SK-N-SH (cell line): Measurements from ENCODE around the gene SAG. TPM values are rescaled to one million over a fixed set of nuclear protein-coding genes. Genes with fewer than 3 reads are reported as not detected.

ENCODE experiments used
- CTCF ChIA-PET: fragments of 300-600, 350-600 bp; formaldehyde crosslinking; extraction: SDS; loops from one replicate; lab custom pipeline; 2021; lab: Yijun Ruan, JAX
- POLR2A ChIA-PET: fragments of 350-600 bp; sonication (Branson Sonifier 250); formaldehyde crosslinking; extraction: SDS; loops from one replicate; lab custom pipeline; 2020; ENCODE audit warnings: antibody characterized with exemption, inconsistent platforms; lab: Yijun Ruan, JAX
- DNase-seq: peaks from one replicate; pipeline ENCODE4 v3.0.0; 2012
- H2AFZ ChIP-seq: fragments of 200-600 bp; sonication (generic); 2 replicates; pipeline ENCODE4 v1.8.1; 2016; ENCODE audit warnings: antibody characterized with exemption, mild to moderate bottlenecking, low read depth
- H3F3A ChIP-seq: fragments of 200-600 bp; sonication (generic); replicated peaks from 2 replicates; pipeline ENCODE3; 2016; ENCODE audit warnings: antibody characterized with exemption, mild to moderate bottlenecking; ENCODE audit not compliant: insufficient read depth
- H3K27ac ChIP-seq, 2 experiments: fragments of 200-500 bp in 1 of 2; fragments of 200-600 bp in 1 of 2; sonication (Bioruptor generic) in 1 of 2; sonication (generic), shearing (Covaris generic) in 1 of 2; 2 replicates each; pipeline versions ENCODE4 v1.5.1 to v1.6.1; 2014 to 2016; ENCODE audit warnings: low read depth in 2 of 2, inconsistent platforms in 1 of 2, low read length in 1 of 2, mild to moderate bottlenecking in 1 of 2, mixed read lengths in 1 of 2
- H3K27me3 ChIP-seq: fragments of 200-600 bp; sonication (generic), shearing (Covaris generic); 2 replicates; pipeline ENCODE4 v1.6.1; 2016; ENCODE audit warnings: mixed run types; ENCODE audit not compliant: insufficient read depth
- H3K36me3 ChIP-seq, 2 experiments: fragments of 200-500 bp in 1 of 2; fragments of 200-600 bp in 1 of 2; sonication (Bioruptor generic) in 1 of 2; sonication (generic) in 1 of 2; replicated peaks in 1 of 2; 2 replicates each; pipeline versions ENCODE3 to v1.5.1; 2014 to 2016; ENCODE audit warnings: low read length in 1 of 2, mild to moderate bottlenecking in 1 of 2; ENCODE audit not compliant: insufficient read depth in 2 of 2, control insufficient read depth in 1 of 2
- H3K4me1 ChIP-seq, 2 experiments: fragments of 200-500 bp in 1 of 2; fragments of 200-600 bp in 1 of 2; sonication (Bioruptor generic) in 1 of 2; sonication (generic), shearing (Covaris generic) in 1 of 2; 2 replicates each; pipeline versions ENCODE4 v1.5.1 to v1.6.1; 2014 to 2016; ENCODE audit warnings: low read depth in 1 of 2, low read length in 1 of 2, mixed run types in 1 of 2; ENCODE audit not compliant: insufficient read depth in 2 of 2, control insufficient read depth in 1 of 2
- H3K4me2 ChIP-seq: fragments of 200-600 bp; sonication (generic), shearing (Covaris generic); 2 replicates; pipeline ENCODE4 v1.6.1; 2017; ENCODE audit warnings: mixed run types
- H3K4me3 ChIP-seq, 2 experiments: fragments of 200-500 bp in 1 of 2; fragments of 200-600 bp in 1 of 2; sonication (Bioruptor generic) in 1 of 2; sonication (generic), shearing (Covaris generic) in 1 of 2; 2 replicates each; pipeline versions ENCODE4 v1.5.1 to v1.8.1; 2014 to 2016; ENCODE audit warnings: low read depth in 2 of 2, inconsistent platforms in 1 of 2, low read length in 1 of 2, mild to moderate bottlenecking in 1 of 2, mixed read lengths in 1 of 2, moderate library complexity in 1 of 2
- H3K79me2 ChIP-seq: fragments of 200-600 bp; sonication (generic); 2 replicates; pipeline ENCODE4 v1.8.1; 2017; ENCODE audit warnings: mild to moderate bottlenecking; ENCODE audit not compliant: insufficient read depth
- H3K9ac ChIP-seq: fragments of 200-600 bp; sonication (generic); 2 replicates; pipeline ENCODE4 v1.6.1; 2017; ENCODE audit warnings: mixed run types
- H3K9me2 ChIP-seq: fragments of 200-600 bp; sonication (generic); 2 replicates; pipeline ENCODE4 v1.6.1; 2017; ENCODE audit warnings: mixed run types
- H3K9me3 ChIP-seq: fragments of 200-600 bp; sonication (generic); 2 replicates; pipeline ENCODE4 v1.6.1; 2017; ENCODE audit warnings: mixed run types, mild to moderate bottlenecking, moderate library complexity
- H4K20me1 ChIP-seq: fragments of 200-600 bp; sonication (generic); 2 replicates; pipeline ENCODE4 v1.6.1; 2017; ENCODE audit warnings: mild to moderate bottlenecking, mixed run types; ENCODE audit not compliant: insufficient read depth
- ELF1 ChIP-seq: IDR thresholded peaks from 2 replicates; pipeline ENCODE4 v1.4.0; 2012
- EP300 ChIP-seq, 2 experiments: IDR thresholded peaks; 2 replicates each; pipeline versions ENCODE4 v1.4.0 to v1.6.1; 2012; ENCODE audit warnings: borderline replicate concordance in 1 of 2, low read depth in 1 of 2, low read length in 1 of 2
- EZH2phosphoT487 ChIP-seq: fragments of 200-600 bp; sonication (generic); IDR thresholded peaks from 2 replicates; pipeline ENCODE4 v1.6.1; 2017; ENCODE audit warnings: low read depth, mixed run types, mild to moderate bottlenecking, antibody characterized with exemption, moderate library complexity, borderline replicate concordance
- FOSL2 ChIP-seq: IDR thresholded peaks from 2 replicates; pipeline ENCODE4 v1.4.0; 2012; ENCODE audit warnings: low read depth, mild to moderate bottlenecking, moderate library complexity, borderline replicate concordance
- FOXJ3 ChIP-seq: sonication (generic); formaldehyde crosslinking; IDR thresholded peaks from 2 replicates; pipeline ENCODE4 v1.5.1; 2020; ENCODE audit warnings: mild to moderate bottlenecking, missing genetic modification reagents
- GABPA ChIP-seq: IDR thresholded peaks from 2 replicates; pipeline ENCODE4 v1.4.0; 2012; ENCODE audit warnings: low read depth, mild to moderate bottlenecking
- GATA2 ChIP-seq: sonication (generic); formaldehyde crosslinking; IDR thresholded peaks from 2 replicates; pipeline ENCODE4 v1.5.0; 2020; ENCODE audit warnings: mild to moderate bottlenecking, missing genetic modification reagents
- JUND ChIP-seq: IDR thresholded peaks from 2 replicates; pipeline ENCODE4 v1.4.0; 2012
- MXI1 ChIP-seq: IDR thresholded peaks from 2 replicates; pipeline ENCODE4 v1.6.1; 2012; ENCODE audit warnings: mild to moderate bottlenecking, low read depth, low read length, improper control_type of control experiment
- NFIC ChIP-seq: IDR thresholded peaks from 2 replicates; pipeline ENCODE4 v1.4.0; 2012; ENCODE audit warnings: borderline replicate concordance
- NRF1 ChIP-seq: IDR thresholded peaks from 2 replicates; pipeline ENCODE4 v1.6.1; 2012; ENCODE audit warnings: low read depth, mild to moderate bottlenecking, low read length
- POLR2AphosphoS5 ChIP-seq: IDR thresholded peaks from 2 replicates; pipeline ENCODE4 v1.6.1; 2012; ENCODE audit warnings: low read depth, low read length
- RAD21 ChIP-seq: IDR thresholded peaks from 2 replicates; pipeline ENCODE4 v1.6.1; 2012; ENCODE audit warnings: mild to moderate bottlenecking, low read length
- RXRA ChIP-seq: IDR thresholded peaks from 2 replicates; pipeline ENCODE4 v1.4.0; 2012; ENCODE audit warnings: low read depth, mild to moderate bottlenecking, borderline replicate concordance
- SMC3 ChIP-seq: IDR thresholded peaks from 2 replicates; pipeline ENCODE4 v1.6.1; 2012; ENCODE audit warnings: low read depth, low read length, improper control_type of control experiment
- TAF1 ChIP-seq: IDR thresholded peaks from 2 replicates; pipeline ENCODE4 v1.6.1; 2012; ENCODE audit warnings: low read depth, mild to moderate bottlenecking, low read length, moderate library complexity, borderline replicate concordance
- TEAD4 ChIP-seq: IDR thresholded peaks from 2 replicates; pipeline ENCODE4 v1.4.0; 2012; ENCODE audit warnings: mild to moderate bottlenecking, borderline replicate concordance; ENCODE audit not compliant: insufficient read depth
- USF2 ChIP-seq: fragments of 150-350 bp; IDR thresholded peaks from 2 replicates; pipeline ENCODE4 v1.6.1; 2017; ENCODE audit warnings: antibody characterized with exemption, low read length, low read depth, borderline replicate concordance
- WGBS: methylation state at CpG from one replicate; pipeline ENCODE4 v1.1.6; 2017; ENCODE audit warnings: low lambda C conversion rate; 5-methylcytosine and 5-hydroxymethylcytosine counted together
- polyA plus RNA-seq, 3 experiments: library from polyadenylated mRNA; depleted of rRNA; stranded (reverse); fragments of >200 nt; gene quantifications; 2 replicates each; pipeline ENCODE4 v1.2.3, GENCODE V29; 2012
- TF ChIP-seq, protein P1 (sequence below): IDR thresholded peaks from 2 replicates; pipeline ENCODE4 v1.4.0; 2012; ENCODE audit warnings: low read depth, borderline replicate concordance

Gene SAG
- polyA plus RNA-seq, 1 of the 3 experiments (the other 2 are of a cell fraction) = not detected

DNA sequence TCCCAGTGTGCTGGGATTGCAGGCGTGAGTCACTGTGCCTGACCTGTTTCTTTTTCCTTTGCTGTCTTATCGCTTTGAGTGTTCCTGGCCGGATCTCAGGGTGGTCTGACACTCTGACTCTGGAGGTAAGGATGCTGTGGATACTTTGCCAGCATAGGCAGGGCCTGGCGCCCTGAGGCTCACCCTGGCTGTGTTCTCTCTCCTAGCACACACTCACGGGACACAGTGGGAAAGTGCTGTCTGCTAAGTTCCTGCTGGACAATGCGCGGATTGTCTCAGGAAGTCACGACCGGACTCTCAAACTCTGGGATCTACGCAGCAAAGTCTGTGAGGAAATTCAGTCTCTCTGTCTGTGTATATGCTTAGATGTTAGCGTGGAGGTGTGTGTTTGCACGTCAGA is 18.0 kb upstream of the SAG start:
- Histone ChIP-seq H4K20me1 (no peaks in the 10 kb centered on the region), H3K9me2 (no peaks in the 10 kb centered on the region)
- TF ChIP-seq EZH2phosphoT487 = no peak
- TF ChIP-seq JUND = no peak
- TF ChIP-seq, protein P1, sequence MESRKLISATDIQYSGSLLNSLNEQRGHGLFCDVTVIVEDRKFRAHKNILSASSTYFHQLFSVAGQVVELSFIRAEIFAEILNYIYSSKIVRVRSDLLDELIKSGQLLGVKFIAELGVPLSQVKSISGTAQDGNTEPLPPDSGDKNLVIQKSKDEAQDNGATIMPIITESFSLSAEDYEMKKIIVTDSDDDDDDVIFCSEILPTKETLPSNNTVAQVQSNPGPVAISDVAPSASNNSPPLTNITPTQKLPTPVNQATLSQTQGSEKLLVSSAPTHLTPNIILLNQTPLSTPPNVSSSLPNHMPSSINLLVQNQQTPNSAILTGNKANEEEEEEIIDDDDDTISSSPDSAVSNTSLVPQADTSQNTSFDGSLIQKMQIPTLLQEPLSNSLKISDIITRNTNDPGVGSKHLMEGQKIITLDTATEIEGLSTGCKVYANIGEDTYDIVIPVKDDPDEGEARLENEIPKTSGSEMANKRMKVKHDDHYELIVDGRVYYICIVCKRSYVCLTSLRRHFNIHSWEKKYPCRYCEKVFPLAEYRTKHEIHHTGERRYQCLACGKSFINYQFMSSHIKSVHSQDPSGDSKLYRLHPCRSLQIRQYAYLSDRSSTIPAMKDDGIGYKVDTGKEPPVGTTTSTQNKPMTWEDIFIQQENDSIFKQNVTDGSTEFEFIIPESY = no peak
- TF ChIP-seq GABPA = no peak
- TF ChIP-seq RXRA = no peak
- no peak for TF ChIP-seq EP300 (IDR thresholded peaks at IDR 0.05; ENCODE audit: borderline replicate concordance in 1 of 2, low read depth in 1 of 2, low read length in 1 of 2)
- no peak for TF ChIP-seq USF2
- no peak for TF ChIP-seq FOXJ3 (CRISPR knock-in tag)
- TF ChIP-seq RAD21 = no peak
- TF ChIP-seq FOSL2 = no peak
- no peak for TF ChIP-seq TEAD4
- TF ChIP-seq GATA2 (CRISPR knock-in tag) = no peak
- no peak for TF ChIP-seq TAF1
- TF ChIP-seq, all 33 proteins: peak for 0
- POLR2A ChIA-PET = no interaction called here
- CTCF ChIA-PET = interaction anchor here (0.8 to 1.5 kb wide), 4 partner anchors 10 to 236 kb away, joined by 3 to 5 read pairs (median 4); partner anchors contain the start of gene DGKD
- Histone ChIP-seq H2AFZ (no peak overlapping the region), H3K27ac (no peak overlapping the region), H3K9me3 (no peaks in the 10 kb centered on the region), H3F3A (no peaks in the 10 kb centered on the region), H3K9ac (no peak overlapping the region), H3K79me2 (no peaks in the 10 kb centered on the region), H3K27me3 (no peaks in the 10 kb centered on the region), H3K4me1 (peaks cover 7 to 9% of the 10 kb centered on the region in 2 experiments; a peak in 1 of 4 replicates), H3K4me3 (no peak overlapping the region), H3K4me2 (no peak overlapping the region), H3K36me3 (peaks cover 39 to 80% of the 10 kb centered on the region in 2 experiments)
- WGBS = 97% methylated on average over 12 of the region's 12 CpGs
- DNase-seq = no peak

DNA sequence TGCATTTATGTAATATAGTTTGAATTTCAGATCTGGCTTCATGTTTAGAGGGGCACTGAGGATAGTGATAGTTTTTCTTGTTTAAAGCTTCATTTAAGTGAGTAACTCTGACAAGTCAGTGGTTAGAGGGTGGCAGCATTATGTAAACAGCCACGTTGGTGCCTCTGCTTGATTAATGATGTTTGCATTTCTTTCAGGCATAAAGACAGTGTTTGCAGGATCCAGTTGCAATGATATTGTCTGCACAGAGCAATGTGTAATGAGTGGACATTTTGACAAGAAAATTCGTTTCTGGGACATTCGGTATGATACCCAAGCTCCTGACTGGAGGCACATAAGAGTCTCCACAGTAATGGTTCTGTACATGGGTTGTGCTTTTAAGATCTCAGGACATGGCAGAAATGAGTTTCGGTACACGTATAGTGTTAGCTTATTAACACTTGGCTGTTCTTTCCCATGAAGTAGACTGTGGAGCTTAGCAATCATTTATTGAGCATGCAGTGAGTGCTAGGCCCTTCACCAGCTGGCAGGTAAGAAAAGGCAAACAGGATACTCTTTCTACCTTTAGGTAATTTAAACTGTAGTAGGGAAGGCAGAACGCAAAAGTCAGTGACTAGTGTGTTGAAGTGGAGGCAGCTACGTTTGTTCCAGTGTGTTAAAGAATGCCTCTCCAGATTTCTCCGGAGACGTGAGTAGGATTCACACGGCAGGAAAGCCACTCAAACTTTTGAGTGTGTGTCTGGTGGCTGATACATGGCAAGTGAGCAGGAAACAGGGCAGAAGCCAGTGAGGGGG is 17.4 kb upstream of the SAG start:
- no peak overlapping the region for H3K9ac ChIP-seq
- no peak for DNase-seq
- no peaks in the 10 kb centered on the region for H3K79me2 ChIP-seq
- H3K9me2 ChIP-seq = no peaks in the 10 kb centered on the region
- peaks cover 39 to 81% of the 10 kb centered on the region in 2 experiments for H3K36me3 ChIP-seq
- no peaks in the 10 kb centered on the region for H4K20me1 ChIP-seq
- ChIA-PET POLR2A (no interaction called here), CTCF (interaction anchor here (0.8 to 1.0 kb wide), 2 partner anchors 17 to 236 kb away, joined by 4 to 5 read pairs; no protein-coding TSS in a partner anchor)
- H3K9me3 ChIP-seq = no peaks in the 10 kb centered on the region
- H3K4me3 ChIP-seq = no peak overlapping the region
- H3K4me1 ChIP-seq = peaks cover 7 to 9% of the 10 kb centered on the region in 2 experiments; a peak in 1 of 4 replicates
- H3K27ac ChIP-seq = no peak overlapping the region
- H3K4me2 ChIP-seq = no peak overlapping the region
- 93% methylated on average over 10 of the region's 10 CpGs for WGBS
- H2AFZ ChIP-seq = no peak overlapping the region
- no peaks in the 10 kb centered on the region for H3K27me3 ChIP-seq
- no peaks in the 10 kb centered on the region for H3F3A ChIP-seq
- TF ChIP-seq NRF1 = no peak
- no peak for TF ChIP-seq EZH2phosphoT487
- TF ChIP-seq EP300 (IDR thresholded peaks at IDR 0.05; ENCODE audit: borderline replicate concordance in 1 of 2, low read depth in 1 of 2, low read length in 1 of 2) = no peak
- TF ChIP-seq NFIC = no peak
- TF ChIP-seq SMC3 = no peak
- no peak for TF ChIP-seq GABPA
- TF ChIP-seq MXI1 = no peak
- TF ChIP-seq, protein P1 = no peak
- no peak for TF ChIP-seq USF2
- TF ChIP-seq POLR2AphosphoS5 = no peak
- no peak for TF ChIP-seq RAD21
- TF ChIP-seq ELF1 = no peak
